HG02571 (cell line): ENCODE results near the gene KLHL8.
"Not testable (repeated sequence)": the region's sequence is repeated elsewhere in the genome, so short reads cannot be mapped to it uniquely, and the experiment has no call there.

ENCODE experiments used
- ATAC-seq: cut with Tn5 transposase; IDR thresholded peaks from one replicate; pipeline ENCODE4 v1.9.1; 2021; ENCODE audit warnings: mild to moderate bottlenecking, moderate library complexity; ENCODE audit not compliant: unreplicated experiment

KLHL8 gene

DNA sequence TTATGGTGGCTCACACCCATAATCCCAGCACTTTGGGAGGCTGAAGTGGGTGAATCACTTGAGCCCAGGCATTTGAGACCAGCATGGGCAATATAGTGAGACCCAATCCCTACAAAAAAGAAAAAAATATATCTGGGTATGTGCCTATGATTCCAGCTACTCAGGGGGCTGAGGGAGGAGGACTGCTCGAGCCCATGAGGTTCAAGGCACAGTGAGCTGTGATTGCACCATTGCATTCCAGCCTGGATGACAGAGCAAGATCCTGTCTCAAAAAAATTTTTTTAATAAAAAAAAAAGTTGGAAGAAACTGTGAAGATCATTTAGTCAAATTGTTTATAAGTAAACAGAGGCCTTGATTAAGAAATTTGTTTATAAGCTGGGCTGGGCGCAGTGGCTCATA is 39.7 kb downstream of the KLHL8 start:
- no peak for ATAC-seq

DNA sequence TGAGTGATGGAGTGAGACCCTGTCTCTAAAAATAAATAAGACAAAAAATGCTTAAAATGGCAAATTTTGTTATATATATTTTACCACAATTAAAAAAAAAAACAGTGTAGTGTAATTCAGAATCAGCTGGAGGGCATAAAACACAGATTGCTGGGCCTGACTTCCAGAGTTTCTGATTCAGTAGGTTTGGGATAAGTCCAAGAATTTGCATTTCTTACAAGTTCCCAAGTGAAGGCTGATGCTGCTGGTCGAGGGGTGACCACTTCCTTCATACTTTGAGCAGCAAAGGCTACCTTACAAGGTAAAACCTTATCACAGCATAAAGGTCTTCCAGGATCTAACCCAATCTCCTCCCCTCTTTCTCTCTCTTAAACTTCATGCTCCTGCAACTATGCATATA is 40.7 kb downstream of the KLHL8 start:
- no peak for ATAC-seq

DNA sequence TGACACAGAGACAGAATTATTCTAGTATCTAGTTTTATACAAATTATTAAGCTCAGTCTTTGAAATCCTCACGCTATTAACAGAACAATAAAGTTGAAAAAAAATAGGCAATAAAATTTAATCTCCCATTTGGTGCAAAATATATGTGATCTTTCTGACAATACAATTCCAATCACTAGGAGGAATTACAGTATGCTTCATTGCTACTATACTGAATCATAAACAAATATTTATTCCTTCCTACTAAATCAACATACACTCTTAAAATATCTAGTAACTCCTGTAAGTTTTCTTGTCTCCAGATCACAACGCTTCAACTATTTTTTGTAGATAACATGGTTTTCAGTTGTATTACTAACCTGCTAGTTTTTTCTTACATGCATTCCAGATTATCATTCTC is 45.7 kb downstream of the KLHL8 start:
- ATAC-seq: no peak

DNA sequence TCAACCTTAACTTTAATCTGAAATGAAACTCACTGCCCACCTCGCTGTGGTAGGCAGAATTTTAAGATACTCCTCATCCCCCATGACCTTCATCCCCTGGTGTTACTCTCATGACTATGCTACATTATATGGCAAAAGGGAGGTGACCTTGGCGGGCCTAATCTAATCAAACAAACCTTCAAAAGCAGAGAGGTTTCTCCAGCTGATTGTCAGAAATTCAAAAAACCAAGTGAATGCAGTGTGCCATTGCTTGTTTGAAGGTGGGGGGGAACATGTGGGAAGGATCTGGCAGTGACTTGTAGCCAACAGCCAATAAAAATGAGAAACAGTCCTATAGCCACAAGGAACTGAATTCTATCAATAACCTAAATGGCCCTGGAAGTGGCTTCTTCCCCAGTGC is 48.5 kb downstream of the KLHL8 start:
- ATAC-seq: no peak

DNA sequence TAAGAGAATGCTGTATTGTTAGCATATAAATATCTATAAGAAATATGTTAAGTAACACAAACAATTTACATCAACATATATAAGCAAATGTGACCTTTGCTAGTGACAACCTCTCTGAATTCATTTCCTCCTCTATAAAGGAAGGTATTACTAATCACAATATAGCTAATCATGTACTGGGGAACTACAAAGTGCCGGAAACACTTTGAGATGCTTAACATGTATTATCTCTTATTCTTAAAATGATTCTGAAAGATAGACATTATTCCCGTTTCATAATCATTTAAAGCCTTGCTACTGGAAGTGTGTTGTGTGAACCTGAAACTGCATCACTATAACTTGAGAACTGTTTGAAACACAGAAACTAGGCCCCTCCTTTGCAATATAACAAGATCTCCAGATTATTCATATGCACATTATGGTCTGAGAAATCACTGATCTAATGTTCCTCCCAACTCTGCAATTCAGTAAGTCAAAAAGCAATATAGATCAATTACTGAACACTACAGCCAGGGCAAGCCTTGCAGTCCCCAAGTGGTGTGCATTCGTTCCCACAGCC is 54.0 kb downstream of the KLHL8 start:
- no peak for ATAC-seq

DNA sequence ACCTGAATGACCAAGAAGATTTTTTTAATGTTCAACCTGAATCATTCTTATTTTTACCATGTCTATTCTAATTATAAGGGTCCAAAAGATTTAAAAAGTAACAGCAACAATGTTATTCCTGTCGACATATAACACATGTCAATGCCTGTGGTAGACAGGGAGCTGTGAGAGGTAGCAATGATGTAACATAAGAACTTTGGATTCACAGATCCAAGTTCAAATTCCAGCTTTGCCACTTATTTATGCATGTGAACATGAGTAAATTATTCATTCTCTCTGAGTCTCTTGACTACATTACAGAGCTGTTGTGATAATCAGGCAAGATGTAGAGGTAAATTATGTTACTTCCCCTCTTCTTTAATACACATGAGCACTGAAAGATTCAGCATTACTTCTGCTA is 54.5 kb downstream of the KLHL8 start:
- no peak for ATAC-seq

DNA sequence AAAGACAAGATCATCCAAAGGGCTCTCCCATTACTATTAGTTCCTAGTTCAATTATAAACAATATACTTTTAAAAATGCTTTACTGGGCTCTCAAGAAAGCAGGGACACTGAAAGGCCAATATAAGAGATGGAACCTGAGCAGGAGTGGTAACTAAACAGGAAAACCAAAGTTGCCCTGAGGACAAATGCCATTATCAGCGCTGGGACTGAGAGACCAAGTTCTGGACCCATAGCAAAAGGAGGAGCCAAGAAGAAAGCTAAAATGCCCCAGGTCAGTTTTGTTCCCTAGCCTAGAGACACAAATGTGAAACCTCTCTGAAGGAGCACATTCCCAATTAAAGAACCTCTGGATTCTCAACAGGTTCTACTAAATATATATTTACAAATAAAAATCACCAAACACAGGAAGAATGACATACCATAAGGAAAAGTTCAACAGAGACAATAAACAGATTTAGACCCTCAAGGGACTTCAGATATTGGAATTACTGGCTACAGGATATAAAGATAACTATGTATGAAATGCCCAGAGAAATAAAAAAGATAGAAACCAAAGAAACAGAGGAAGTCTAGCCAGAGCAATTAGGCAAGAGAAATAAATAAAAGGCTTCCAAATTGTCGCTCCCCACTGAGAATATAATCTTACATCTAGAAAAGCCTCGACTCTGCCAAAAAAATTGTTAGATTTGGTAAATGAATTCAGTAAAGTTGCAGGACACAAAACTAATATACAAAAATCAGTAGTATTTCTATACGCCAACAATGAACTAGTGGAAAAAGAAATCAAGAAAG is 67.1 kb downstream of the KLHL8 start:
- ATAC-seq: no peak

DNA sequence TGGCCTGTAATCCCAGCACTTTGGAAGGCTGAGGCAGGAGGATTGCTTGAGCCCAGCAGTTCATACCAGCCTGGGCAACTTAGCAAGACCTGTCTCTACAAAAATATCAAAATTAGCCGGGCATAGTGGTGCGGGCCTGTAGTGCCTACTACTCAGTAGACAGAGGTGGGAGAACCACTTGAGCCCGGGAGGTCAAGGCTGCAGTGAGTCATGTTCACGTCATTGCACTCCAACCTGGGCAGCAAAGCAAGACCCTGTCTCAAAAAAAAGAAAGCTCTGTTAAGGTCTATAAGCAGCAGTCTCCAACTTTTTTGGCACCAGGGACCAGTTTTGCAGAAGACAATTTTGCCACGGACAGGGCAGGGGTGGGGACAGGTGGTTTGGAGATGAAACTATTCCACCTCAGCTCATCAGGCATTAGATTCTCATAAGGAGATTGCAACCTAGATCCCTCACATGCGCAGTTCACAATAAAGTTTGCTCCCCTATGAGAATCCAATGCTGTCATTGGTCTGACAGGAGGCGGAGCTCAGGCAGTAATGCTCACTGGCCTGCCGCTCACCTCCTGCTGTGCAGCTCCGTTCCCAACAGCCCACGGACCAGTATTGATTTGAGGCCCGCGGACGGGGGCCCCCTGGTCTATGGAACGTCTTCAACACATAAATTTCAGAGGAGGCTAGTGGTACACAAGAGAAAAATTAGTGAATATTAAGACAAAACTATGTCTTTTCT is 67.9 kb downstream of the KLHL8 start:
- ATAC-seq: no peak

DNA sequence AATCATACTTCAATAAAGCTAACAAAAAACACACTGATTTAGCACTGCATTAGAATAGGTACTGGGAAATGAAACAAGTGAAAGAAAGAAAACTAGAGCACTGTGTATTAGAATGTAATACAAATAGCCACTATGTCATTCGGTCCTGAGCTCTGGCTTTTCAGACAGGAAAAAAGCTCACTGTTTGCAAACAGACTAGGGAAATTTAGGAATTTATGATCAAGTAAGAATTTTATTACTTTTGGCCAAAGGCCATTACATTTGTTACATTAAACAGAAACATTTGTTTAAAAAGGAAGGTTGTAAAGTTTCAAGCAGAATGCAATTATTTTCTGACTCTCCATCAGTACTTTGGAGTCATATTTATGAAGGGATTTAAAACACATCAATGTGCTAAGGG is 68.7 kb downstream of the KLHL8 start:
- no peak for ATAC-seq

DNA sequence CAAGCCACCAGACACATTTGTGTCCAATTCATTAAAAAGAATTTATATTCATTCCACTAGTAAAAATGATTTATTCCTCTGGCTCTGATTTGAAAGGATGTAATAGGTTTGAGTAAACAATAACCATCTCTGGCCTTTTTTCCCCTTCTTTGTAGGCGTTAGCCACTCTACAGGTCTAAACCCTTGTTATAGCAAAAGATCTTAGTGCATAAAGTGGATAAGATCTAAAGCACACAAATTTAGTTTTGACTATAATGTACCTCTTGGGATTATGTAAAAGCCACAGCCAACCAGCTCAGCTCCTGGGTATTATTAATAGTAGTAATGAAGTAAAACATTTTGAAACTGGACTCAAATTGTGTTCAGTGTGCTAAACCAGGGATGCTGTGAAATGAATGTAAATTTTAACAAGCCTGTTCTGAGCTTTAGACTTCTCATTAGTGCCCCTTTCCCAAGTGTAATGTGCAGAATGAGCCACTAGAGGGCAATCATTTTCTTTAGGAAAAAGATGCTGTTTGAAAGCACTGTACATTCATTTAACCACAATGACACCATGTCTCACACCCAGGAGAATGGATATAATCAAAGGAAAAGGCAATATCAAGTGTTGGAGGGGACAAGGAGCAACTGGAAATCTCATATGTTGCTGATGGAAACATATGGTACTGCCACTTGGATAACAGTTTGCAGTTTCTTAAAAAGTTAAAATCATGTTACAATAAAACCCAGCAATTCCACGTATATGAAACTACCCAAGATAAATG is 69.7 kb downstream of the KLHL8 start:
- ATAC-seq: peak; percentile 68

DNA sequence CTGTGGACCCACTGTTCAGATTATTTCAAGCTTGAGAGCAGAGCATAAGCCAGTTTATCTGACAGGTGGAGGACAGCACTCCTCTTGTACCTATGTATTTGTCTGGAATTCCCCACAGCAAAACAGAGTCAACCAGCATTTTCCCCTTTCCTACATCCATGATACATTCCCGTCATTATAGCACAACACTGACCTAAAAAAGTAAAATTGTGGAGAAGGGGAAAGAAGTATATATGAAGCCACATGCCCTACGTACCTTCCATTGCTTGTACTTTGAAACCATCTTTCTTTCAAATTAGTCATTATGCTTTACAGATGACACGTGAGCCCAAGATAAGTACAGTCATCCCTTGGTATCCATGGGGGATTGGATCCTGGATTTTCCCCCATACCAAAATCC is 73.3 kb downstream of the KLHL8 start:
- no peak for ATAC-seq

DNA sequence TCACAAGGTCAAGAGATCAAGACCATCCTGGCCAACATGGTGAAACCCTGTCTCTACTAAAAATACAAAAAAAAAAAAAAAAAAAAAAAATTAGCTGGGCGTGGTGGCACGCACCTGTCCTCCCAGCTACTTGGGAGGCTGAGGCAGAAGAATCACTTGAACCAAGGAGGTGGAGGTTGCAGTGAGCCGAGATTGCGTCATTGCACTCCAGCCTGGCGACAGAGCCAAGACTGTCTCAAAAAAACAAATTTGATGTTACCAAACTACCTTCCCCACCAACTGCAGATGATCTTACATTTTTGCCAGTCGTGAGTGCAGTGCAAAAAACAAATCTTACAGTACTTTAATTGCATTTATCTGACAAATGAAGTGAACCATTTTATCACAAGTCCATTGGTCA is 74.5 kb downstream of the KLHL8 start:
- not testable (repeated sequence) for ATAC-seq

DNA sequence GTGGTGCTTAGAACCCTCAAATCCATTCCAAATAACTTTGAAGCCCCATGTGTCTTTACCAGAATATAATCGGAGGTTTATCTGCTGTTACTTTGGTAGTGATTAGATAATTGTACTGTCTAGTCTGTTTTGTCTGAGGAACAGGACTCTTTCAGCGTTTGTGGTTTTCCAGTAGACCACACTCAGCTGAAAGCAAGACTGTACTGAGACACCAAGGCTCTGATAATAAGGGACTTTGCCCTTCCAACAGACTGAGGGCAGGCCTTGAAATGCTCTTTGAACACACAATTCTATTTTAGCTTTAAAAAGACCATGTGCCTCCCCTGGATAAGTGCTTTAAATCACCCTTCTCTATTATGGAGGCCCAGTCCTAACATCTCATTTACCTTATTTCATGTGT is 76.1 kb downstream of the KLHL8 start:
- no peak for ATAC-seq

DNA sequence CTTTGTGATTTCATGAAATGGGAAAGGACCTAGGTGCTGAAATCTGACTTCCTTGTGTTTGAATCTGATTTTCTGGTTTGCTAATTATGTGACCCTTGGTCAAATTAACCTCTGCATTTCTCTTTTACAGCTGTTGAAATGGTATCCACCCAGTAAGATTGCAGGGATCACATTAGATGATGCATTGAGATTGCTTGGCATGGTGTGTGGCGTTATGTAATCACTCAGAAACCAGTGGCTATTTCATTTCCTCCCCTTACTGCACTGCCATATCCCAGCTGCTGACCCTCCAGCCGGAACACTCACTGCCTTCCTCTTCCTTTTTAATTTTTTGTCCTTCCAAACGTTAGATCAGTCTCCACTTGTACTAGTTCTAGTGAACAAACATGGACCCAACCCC is 79.0 kb downstream of the KLHL8 start:
- no peak for ATAC-seq

DNA sequence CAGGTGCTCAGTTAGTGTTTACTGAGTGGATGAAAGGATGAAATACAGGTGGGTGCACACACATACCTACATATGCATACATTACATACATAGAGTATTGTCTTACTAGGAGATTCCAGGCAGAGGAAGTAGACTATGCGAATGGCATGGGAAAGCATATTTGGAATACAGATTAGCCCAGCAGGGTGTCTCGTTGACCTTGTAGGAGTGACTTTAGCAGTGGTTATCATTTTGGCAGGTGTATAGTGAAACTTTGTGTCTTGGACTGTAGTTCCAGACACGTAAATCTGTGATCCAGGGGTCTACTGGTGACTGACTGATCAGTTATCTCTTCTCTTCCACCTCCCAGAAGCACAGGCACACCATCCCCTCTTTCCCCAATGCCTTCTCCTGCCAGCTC is 86.3 kb downstream of the KLHL8 start:
- no peak for ATAC-seq

DNA sequence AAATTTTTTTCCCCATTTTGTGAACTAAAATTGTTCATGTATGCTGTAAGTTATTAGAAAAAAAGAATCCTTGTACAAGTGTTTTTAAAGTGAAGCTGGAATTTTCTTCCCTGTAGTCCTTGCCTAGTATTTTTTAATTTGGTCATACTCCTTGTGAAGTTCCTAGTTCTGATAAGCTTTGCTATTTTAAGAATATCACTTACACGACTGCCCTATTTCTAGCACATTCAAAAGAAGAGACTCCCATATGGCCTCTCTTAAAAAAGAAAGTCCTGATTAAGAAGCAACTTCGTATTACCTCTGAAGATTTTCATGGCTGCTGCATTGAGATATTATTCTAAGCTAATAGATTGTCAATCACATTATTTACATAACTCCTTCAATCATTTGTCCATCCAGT is 87.2 kb downstream of the KLHL8 start:
- no peak for ATAC-seq

DNA sequence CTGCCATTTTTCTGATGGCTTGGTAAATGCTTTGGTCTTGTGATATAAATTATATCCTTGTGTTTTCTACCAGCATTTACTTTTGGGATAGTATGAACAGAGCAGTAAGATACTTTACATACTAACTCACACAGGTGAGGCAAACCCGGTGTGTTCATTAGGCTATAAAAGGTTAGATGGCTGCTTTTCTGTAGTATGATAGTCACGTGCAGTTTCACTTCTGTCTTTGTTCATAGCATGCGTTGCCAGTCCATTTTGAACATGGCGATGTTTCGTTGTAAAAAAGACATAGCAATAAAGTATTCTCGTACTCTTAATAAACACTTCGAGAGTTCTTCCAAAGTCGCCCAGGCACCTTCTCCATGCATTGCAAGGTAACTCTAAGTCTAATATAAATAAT is 88.4 kb downstream of the KLHL8 start:
- no peak for ATAC-seq

DNA sequence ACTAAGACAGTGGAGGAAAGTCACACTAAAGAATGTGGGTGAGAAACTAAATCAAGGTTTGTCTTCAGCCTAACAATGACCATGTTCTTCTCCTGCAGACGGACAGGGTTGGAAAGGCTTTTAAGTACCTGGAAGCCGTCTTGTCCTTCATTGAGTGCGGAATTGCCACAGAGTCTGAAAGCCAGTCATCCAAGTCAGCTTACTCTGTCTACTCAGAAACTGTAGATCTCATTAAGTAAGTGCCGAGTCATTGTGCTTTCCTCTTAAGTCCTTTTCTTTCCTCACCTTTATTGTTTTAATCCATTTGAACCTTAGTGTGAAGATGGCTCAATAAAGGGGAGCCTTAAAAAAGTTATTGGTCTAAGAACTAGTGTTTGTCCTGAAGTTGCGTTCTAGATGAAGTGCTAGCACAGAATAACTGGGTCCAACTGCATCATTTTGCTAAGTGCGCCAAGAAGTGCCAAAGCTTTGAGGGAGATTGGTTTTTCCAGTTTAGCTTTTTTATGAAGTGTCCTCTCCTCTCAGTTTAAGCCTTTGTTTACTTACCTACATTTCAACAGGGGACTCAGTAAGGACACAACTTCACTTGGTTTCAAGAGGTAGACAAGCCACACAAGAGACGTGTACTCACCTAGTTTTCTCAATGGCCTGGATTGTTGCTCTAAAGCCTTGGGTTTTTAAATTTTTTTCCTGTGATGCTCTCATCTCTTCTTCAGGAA is 89.3 kb downstream of the KLHL8 start:
- ATAC-seq: no peak

DNA sequence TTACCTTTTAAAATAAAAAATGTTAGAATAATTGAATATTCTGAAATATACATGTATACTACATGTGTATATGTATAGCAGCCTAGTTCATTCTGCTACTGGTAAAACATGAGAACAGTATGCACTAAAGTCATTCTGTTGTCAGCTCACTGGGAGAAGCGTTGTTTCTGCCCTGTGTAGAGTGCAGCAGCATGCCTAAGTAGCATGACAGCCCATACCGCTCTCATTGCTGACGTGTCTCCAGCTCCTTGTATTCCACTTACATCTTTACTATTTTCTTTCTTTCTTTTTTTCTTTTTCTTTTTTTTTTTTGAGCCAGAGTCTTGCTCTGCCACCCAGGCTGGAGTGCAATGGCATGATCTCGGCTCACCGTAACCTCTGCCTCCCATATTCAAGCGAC is 90.7 kb downstream of the KLHL8 start:
- no peak for ATAC-seq

DNA sequence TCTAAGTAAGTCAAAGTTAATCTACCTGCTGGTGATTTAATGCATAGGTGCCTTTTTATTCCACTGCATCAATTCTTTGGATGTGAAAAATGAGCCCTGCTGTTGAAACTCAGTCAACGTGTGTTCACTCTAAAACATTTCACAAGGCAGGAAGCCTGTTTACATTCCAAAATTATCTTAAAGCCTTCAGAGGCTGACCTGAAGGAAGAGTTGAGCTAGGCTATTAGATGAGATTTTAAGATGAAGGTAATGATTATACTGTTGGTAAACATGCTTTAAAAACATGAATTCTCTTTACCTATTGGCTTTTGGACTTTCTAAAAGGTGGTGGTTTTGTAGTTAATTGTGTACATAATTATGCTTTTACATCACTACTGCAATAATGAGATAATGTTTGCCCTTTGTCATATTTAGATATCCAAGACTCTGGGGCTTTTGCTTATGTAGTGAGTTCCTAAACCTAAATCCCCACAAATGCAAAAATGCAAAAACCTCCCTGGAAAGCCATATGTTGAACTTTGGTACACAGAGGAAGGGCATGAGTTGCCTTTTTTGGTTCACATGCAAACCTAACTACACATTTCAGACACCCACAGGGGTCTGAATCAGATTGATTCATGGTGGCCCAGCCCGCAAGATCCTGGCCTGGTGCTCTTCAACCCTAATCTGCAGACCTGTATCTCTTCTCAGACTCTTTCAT is 92.3 kb downstream of the KLHL8 start:
- ATAC-seq: no peak
